ENCODE data around the gene IL22RA2. TPM values are rescaled to one million over a fixed set of nuclear protein-coding genes. Genes with fewer than 3 reads are reported as not detected.

Gene IL22RA2
- total and polyA plus RNA-seq, 2 of the 13 experiments (the other 11 are each of a cell fraction or from before 2014, with no cell fraction given): not detected

DNA sequence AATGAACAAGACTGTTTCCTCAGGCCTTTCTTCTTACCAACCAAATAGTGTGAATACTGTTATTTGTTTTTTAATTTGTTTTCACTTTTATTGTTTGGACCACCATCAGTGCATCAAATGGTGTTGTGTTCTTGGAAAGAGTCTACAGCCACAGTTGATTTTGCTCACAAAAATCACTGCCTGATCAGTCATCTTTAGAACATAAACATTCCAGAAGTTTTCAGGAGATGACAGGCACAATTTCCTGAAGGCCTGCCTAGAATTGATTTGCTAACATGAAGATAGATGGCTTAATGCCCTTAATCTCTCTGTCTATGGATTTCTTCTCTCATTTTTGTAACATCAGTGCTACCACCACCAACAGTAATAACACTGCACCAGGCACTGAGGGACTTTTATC is 13.5 kb downstream of the IL22RA2 start (continued):
- TF ChIP-seq, protein P1, sequence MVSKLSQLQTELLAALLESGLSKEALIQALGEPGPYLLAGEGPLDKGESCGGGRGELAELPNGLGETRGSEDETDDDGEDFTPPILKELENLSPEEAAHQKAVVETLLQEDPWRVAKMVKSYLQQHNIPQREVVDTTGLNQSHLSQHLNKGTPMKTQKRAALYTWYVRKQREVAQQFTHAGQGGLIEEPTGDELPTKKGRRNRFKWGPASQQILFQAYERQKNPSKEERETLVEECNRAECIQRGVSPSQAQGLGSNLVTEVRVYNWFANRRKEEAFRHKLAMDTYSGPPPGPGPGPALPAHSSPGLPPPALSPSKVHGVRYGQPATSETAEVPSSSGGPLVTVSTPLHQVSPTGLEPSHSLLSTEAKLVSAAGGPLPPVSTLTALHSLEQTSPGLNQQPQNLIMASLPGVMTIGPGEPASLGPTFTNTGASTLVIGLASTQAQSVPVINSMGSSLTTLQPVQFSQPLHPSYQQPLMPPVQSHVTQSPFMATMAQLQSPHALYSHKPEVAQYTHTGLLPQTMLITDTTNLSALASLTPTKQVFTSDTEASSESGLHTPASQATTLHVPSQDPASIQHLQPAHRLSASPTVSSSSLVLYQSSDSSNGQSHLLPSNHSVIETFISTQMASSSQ (IDR thresholded peaks at IDR 0.05; ENCODE audit: low read depth): no peak
- TF ChIP-seq, protein P1 (CRISPR knock-in tag; IDR thresholded peaks at IDR 0.05; ENCODE audit: borderline replicate concordance): no peak
- TF ChIP-seq HMGA1 (CRISPR knock-in tag; conservative IDR thresholded peaks at IDR 0.05) (no peak), ZNF644 (CRISPR knock-in tag; IDR thresholded peaks at IDR 0.05; ENCODE audit: low read depth) (no peak)

DNA sequence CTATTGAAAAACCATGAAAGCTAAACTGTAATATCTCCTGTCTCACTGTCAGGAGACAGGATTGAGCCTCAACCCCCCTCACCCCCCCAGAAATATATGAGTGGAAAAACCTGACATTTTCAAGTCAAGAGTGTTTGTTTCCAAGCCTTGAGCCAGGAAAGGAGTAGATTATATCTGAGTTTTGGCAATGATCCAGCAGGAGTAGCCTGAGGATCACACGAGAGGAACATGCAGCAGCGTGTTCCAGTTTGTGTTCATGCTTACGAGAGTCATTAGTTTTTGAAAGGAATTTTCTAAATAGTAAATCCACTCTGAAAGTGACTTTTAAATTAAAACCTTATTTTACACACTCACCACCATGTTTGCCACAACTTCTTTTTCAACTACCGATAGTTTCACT is 15.8 kb downstream of the IL22RA2 start:
- Histone ChIP-seq H3K79me2 (ENCODE audit: insufficient read depth, low read length) (no peaks in the 10 kb centered on the region), H3K9me3 (ENCODE audit: low read length) (no peaks in the 10 kb centered on the region), H3K27me3 (ENCODE audit: control insufficient read depth in 1 of 2, insufficient read depth in 2 of 2, low read length in 2 of 2) (peaks cover 0 to 14% of the 10 kb centered on the region in 2 experiments; a peak in 3 of 5 replicates), H3K36me3 (replicated peaks in 1 of 2; ENCODE audit: control insufficient read depth in 1 of 2, insufficient read depth in 2 of 2, low read length in 2 of 2) (no peaks in the 10 kb centered on the region), H3K4me1 (ENCODE audit: insufficient read depth, low read length) (no peaks in the 10 kb centered on the region), H3K4me3 (replicated peaks in 1 of 3; ENCODE audit: insufficient read depth in 1 of 3, low read depth in 2 of 3, low read length in 3 of 3) (no peak overlapping the region), H3K27ac (ENCODE audit: extremely low read length, insufficient read depth, low read length) (no peak overlapping the region), H3K9ac (ENCODE audit: insufficient read depth, low read depth, low read length) (no peak overlapping the region), H4K20me1 (ENCODE audit: insufficient read depth, low read length) (no peaks in the 10 kb centered on the region), H3K4me2 (ENCODE audit: low read depth, low read length) (no peak overlapping the region), H2AFZ (ENCODE audit: low read length) (no peak overlapping the region)
- CTCF ChIA-PET (ENCODE audit: low intra/inter-chr PET ratio, low total read pairs): no interaction called here
- ATAC-seq: no peak
- 60% methylated on average over 4 of the region's 4 CpGs for WGBS (ENCODE audit: low lambda C conversion rate)
- in situ Hi-C loops (cut with HindIII; ENCODE audit: extremely low pct_ligation_motif_present, low pct_unique_long_range_greater_than_20kb) (no loop called here), intact Hi-C loops (cut with micrococcal nuclease; ENCODE audit: unreplicated experiment) (no loop called here)
- BruUV-seq (replicated peaks): no TSS peak
- no peak for FAIRE-seq
- no peak for DNase-seq (ENCODE audit: low spot score)
- POLR2A ChIA-PET: no interaction called here
- TF ChIP-seq ZNF660 (CRISPR knock-in tag; IDR thresholded peaks at IDR 0.05; ENCODE audit: borderline replicate concordance, low read depth) (no peak), GATAD1 (CRISPR knock-in tag; IDR thresholded peaks at IDR 0.05) (no peak), MXD4 (CRISPR knock-in tag; IDR thresholded peaks at IDR 0.05) (no peak), ZNF235 (CRISPR knock-in tag; IDR thresholded peaks at IDR 0.05; ENCODE audit: borderline replicate concordance) (no peak), PAWR (CRISPR knock-in tag; IDR thresholded peaks at IDR 0.05; ENCODE audit: borderline replicate concordance) (no peak)
- TF ChIP-seq, protein P2, sequence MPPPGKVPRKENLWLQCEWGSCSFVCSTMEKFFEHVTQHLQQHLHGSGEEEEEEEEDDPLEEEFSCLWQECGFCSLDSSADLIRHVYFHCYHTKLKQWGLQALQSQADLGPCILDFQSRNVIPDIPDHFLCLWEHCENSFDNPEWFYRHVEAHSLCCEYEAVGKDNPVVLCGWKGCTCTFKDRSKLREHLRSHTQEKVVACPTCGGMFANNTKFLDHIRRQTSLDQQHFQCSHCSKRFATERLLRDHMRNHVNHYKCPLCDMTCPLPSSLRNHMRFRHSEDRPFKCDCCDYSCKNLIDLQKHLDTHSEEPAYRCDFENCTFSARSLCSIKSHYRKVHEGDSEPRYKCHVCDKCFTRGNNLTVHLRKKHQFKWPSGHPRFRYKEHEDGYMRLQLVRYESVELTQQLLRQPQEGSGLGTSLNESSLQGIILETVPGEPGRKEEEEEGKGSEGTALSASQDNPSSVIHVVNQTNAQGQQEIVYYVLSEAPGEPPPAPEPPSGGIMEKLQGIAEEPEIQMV (CRISPR knock-in tag; IDR thresholded peaks at IDR 0.05; ENCODE audit: low read depth): no peak
- TF ChIP-seq, protein P3, sequence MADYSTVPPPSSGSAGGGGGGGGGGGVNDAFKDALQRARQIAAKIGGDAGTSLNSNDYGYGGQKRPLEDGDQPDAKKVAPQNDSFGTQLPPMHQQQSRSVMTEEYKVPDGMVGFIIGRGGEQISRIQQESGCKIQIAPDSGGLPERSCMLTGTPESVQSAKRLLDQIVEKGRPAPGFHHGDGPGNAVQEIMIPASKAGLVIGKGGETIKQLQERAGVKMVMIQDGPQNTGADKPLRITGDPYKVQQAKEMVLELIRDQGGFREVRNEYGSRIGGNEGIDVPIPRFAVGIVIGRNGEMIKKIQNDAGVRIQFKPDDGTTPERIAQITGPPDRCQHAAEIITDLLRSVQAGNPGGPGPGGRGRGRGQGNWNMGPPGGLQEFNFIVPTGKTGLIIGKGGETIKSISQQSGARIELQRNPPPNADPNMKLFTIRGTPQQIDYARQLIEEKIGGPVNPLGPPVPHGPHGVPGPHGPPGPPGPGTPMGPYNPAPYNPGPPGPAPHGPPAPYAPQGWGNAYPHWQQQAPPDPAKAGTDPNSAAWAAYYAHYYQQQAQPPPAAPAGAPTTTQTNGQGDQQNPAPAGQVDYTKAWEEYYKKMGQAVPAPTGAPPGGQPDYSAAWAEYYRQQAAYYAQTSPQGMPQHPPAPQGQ (CRISPR knock-in tag; IDR thresholded peaks at IDR 0.05; ENCODE audit: borderline replicate concordance): no peak
- TF ChIP-seq, protein P4, sequence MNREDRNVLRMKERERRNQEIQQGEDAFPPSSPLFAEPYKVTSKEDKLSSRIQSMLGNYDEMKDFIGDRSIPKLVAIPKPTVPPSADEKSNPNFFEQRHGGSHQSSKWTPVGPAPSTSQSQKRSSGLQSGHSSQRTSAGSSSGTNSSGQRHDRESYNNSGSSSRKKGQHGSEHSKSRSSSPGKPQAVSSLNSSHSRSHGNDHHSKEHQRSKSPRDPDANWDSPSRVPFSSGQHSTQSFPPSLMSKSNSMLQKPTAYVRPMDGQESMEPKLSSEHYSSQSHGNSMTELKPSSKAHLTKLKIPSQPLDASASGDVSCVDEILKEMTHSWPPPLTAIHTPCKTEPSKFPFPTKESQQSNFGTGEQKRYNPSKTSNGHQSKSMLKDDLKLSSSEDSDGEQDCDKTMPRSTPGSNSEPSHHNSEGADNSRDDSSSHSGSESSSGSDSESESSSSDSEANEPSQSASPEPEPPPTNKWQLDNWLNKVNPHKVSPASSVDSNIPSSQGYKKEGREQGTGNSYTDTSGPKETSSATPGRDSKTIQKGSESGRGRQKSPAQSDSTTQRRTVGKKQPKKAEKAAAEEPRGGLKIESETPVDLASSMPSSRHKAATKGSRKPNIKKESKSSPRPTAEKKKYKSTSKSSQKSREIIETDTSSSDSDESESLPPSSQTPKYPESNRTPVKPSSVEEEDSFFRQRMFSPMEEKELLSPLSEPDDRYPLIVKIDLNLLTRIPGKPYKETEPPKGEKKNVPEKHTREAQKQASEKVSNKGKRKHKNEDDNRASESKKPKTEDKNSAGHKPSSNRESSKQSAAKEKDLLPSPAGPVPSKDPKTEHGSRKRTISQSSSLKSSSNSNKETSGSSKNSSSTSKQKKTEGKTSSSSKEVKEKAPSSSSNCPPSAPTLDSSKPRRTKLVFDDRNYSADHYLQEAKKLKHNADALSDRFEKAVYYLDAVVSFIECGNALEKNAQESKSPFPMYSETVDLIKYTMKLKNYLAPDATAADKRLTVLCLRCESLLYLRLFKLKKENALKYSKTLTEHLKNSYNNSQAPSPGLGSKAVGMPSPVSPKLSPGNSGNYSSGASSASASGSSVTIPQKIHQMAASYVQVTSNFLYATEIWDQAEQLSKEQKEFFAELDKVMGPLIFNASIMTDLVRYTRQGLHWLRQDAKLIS (CRISPR knock-in tag; IDR thresholded peaks at IDR 0.05): no peak

All from HepG2 (cell line).